HAP-1 (cell line): ENCODE data around the gene CYSTM1.
A peak's percentile ranks its signal among the peaks of the same experiment; 100 is the strongest.

Experiments
- DNase-seq, 2 experiments: peaks; one replicate each; pipeline ENCODE4 v3.0.0-alpha.2; 2016 to 2020; ENCODE audit warnings: low spot score in 2 of 2
- H3K27me3 ChIP-seq: fragments of 250-450 bp; sonication (Bioruptor Pico); 2 replicates; pipeline ENCODE4 v1.5.1; 2020; ENCODE audit warnings: low read depth, mild to moderate bottlenecking, moderate library complexity
- H3K36me3 ChIP-seq: fragments of 250-450 bp; sonication (Bioruptor Pico); replicated peaks from 2 replicates; pipeline ENCODE4 v1.5.1; 2020; ENCODE audit warnings: mild to moderate bottlenecking
- H3K4me1 ChIP-seq: fragments of 250-450 bp; sonication (Bioruptor Pico); 2 replicates; pipeline ENCODE4 v1.5.1; 2020; ENCODE audit warnings: mild to moderate bottlenecking
- H3K4me3 ChIP-seq: fragments of 250-450 bp; sonication (Bioruptor Pico); 2 replicates; pipeline ENCODE4 v1.5.1; 2020; ENCODE audit warnings: mild to moderate bottlenecking, moderate library complexity
- H3K9me3 ChIP-seq: fragments of 250-450 bp; sonication (Bioruptor Pico); 2 replicates; pipeline ENCODE4 v1.5.1; 2020; ENCODE audit warnings: mild to moderate bottlenecking, moderate library complexity
- in situ Hi-C: fragments of 300-500 bp; cut with MboI; formaldehyde crosslinking; loops from 3 replicates; pipeline ENCODE4 v1.14.3; 2020; ENCODE audit warnings: low sequenced_read_pairs, inconsistent platforms, mixed read lengths

Gene CYSTM1

GRCh38 chr5:140215276-140215675 is 40.3 kb downstream of the CYSTM1 start:
- no peaks in the 10 kb centered on the region for H3K9me3 ChIP-seq
- peaks cover 3% of the 10 kb centered on the region; the same call in 1 of the 2 replicates for H3K36me3 ChIP-seq
- H3K27me3 ChIP-seq: no peaks in the 10 kb centered on the region
- H3K4me3 ChIP-seq: no peak overlapping the region
- DNase-seq: no peak
- H3K4me1 ChIP-seq: peaks cover 5% of the 10 kb centered on the region
- in situ Hi-C loops: no loop called here

DNA sequence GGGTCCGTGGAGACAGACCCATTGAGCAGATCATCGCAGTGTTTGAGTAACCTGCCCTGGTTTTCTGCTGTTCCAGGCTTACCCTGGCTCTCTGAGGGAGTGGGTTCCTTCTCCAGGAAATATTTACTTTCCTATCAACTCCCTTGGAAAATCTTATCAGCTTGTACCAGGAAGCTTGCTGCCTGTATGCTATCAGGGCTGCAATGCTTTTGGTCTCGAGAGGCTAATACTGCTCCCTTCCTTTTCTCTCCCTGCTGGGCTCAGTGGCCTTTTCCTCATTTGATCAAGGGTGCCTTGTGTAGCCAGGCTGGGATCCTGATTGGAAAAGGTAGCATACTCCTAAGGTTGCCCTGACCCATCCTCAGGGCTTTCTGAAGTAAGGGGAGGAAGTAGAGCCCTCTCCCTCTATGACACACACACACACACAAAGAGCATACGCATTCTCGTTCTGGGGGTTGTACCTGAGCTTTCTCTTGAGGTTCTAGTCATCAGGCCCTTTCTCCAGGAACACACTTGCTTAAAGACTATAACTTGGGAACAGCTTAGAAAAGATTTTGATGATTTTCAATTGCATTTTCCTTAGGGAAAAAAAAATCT is 41.6 kb downstream of the CYSTM1 start:
- DNase-seq: no peak
- peaks cover 16% of the 10 kb centered on the region for H3K4me1 ChIP-seq
- H3K36me3 ChIP-seq: peaks cover 3% of the 10 kb centered on the region; the same call in 1 of the 2 replicates
- no peaks in the 10 kb centered on the region for H3K9me3 ChIP-seq
- in situ Hi-C loops: no loop called here
- H3K4me3 ChIP-seq: no peak overlapping the region
- H3K27me3 ChIP-seq: no peaks in the 10 kb centered on the region

- no peak overlapping the region for H3K4me3 ChIP-seq
- in situ Hi-C loops: no loop called here
- no peak for DNase-seq
- no peaks in the 10 kb centered on the region for H3K27me3 ChIP-seq
- peaks cover 16% of the 10 kb centered on the region for H3K4me1 ChIP-seq
- no peaks in the 10 kb centered on the region for H3K36me3 ChIP-seq
- H3K9me3 ChIP-seq: no peaks in the 10 kb centered on the region
Observed at GRCh38 chr5:140217299-140218026, 42.5 kb downstream of the CYSTM1 start.

DNA sequence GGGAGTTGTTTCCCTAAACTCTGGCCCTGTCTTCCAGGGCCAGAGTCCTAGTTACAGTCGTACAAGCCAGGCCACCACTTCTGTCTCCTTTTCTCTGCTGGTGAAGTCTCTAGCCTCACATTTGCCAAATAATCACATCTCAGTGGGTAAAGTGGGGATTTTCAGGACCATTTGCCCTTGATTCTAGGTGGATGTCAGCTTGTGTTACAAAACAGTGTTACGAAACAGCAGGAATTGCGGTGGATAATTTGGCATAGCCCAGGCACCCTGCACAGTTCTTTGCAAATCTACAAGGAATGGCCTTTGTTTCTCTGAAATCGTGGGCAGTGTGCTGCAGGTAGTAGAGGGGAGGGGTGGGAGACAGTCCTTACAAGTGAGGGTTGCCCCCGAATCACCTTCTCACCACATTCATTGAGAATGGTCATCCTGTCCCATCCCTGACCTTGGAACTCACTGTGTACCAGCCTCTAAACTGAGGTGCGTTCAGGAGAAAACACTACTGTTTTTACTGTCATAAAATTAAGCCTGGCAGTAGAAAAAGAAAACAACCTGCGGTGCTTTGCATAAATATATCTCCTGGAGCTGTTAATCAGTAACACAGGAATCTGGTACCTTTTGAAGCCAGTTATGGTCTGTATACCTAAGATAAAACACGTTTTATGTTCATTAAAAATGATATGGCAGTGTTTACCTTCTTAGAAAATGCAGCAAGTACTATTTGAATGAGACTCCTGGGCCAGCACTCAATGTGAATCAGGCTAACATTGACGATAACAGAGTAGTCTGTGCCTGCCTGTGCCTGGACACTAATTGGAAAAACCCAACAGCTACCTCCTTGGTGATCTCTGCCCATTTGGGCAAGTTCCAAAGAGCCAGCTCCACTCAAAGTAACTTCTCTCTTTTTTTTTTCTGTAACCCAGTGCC is 44.3 kb downstream of the CYSTM1 start:
- Histone ChIP-seq H3K4me1 (peaks cover 16% of the 10 kb centered on the region), H3K36me3 (no peaks in the 10 kb centered on the region), H3K4me3 (no peak overlapping the region), H3K9me3 (no peaks in the 10 kb centered on the region), H3K27me3 (no peaks in the 10 kb centered on the region)
- in situ Hi-C loops: no loop called here
- DNase-seq: no peak

DNA sequence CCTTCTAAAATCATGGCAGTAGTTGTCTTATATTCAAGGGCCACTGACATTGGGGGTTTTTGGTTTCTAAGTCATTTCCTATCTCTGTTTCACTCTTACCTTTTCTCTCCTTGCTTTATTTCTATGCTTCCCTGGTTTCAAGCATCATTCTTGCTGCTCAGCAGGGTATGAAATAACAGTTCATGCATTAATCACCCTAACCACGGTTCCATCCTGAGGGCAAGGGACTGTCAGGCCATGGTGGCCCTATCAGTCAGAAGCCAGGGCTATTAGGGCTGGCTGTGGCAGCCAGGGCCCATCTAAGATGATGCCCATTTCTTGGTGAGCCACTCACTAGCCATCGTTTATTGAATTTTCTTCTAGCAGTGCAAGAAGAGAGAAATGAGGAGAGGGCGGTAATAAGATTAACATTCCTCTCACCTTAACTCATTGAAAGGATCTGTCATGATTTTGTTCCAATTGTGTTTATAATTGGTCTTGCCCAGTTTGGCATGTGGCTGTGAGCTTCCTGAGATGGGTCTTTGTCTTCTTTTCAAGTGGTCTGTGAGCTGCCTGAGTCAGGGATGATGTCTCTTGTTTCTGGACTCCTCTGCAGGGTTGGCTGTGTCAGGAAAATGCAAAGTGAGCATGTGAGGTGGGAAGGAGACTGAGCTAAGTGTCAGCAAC is 45.2 kb downstream of the CYSTM1 start:
- H3K36me3 ChIP-seq: no peaks in the 10 kb centered on the region
- H3K9me3 ChIP-seq: no peaks in the 10 kb centered on the region
- H3K4me3 ChIP-seq: no peak overlapping the region
- peak; percentile 53 to 72 for DNase-seq
- no peaks in the 10 kb centered on the region for H3K27me3 ChIP-seq
- peaks cover 16% of the 10 kb centered on the region for H3K4me1 ChIP-seq
- in situ Hi-C loops: no loop called here

DNA sequence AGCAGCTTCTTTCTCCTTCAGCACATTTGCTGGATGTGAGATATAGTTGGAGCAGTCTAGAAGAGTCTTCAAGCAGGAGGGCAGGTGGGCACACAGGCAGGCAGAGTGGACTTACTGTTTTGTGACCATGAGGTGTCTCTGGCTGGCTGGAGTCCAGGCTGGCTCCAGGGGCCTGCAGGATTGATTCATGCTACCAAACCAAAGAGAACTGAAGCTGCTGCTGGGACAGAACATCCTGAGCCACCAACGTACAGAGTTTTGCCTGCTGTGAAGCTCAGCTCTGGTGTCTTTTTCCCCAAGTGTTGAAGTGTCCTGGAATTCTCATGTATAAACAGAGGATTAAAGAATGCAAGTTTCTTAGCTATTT is 45.7 kb downstream of the CYSTM1 start:
- H3K4me3 ChIP-seq: no peak overlapping the region
- peaks cover 16% of the 10 kb centered on the region for H3K4me1 ChIP-seq
- H3K9me3 ChIP-seq: no peaks in the 10 kb centered on the region
- H3K27me3 ChIP-seq: no peaks in the 10 kb centered on the region
- DNase-seq: no peak
- H3K36me3 ChIP-seq: no peaks in the 10 kb centered on the region
- in situ Hi-C loops: no loop called here

DNA sequence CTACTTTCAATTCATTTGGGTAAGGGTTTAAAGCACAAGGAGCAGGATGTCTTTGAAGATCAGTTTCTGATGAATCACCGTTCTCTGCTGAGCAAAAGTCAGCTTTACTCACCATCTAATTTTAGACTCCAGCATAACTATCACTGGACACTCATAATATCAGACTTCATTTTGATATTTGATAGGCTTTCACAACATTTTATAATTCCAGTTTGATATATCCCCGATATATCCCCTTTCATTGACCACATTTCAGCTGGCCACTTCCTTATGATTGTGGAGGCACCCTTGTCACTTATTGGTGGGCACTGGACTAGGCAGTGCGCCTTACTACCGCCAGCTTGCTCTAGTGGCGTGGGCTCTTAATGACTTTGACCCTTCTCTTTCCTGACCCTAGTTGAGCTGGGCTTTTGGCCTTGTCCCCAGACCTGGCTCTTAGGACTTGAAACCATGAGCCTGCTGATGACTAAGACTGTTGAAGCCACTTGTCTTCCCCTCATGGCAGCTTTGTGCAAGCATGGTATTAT is 46.8 kb downstream of the CYSTM1 start:
- no peak for DNase-seq
- no peaks in the 10 kb centered on the region for H3K36me3 ChIP-seq
- H3K4me1 ChIP-seq: peaks cover 16% of the 10 kb centered on the region
- no peaks in the 10 kb centered on the region for H3K27me3 ChIP-seq
- in situ Hi-C loops: no loop called here
- no peak overlapping the region for H3K4me3 ChIP-seq
- no peaks in the 10 kb centered on the region for H3K9me3 ChIP-seq

DNA sequence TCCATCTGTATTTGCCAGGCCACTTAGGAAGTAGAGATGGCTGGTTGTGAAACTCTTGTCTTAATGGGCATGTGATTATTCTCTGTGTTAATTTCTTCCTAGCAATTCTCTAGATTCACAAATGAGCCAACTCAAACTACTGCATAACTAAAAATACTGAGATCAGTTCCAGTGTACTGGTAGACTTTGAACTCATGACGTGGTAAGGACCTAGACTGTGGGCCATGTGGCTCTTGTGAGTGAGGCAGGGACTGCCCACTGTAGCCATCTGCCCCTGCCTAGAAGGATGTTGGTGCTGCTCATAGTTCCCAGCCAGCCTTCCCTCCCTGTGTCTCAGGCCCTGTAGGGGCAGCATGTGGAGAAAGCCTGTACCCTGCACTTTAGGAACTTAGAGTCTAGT is 47.4 kb downstream of the CYSTM1 start:
- DNase-seq: no peak
- Histone ChIP-seq H3K4me3 (no peak overlapping the region), H3K9me3 (no peaks in the 10 kb centered on the region), H3K4me1 (peaks cover 16% of the 10 kb centered on the region), H3K27me3 (no peaks in the 10 kb centered on the region), H3K36me3 (no peaks in the 10 kb centered on the region)
- in situ Hi-C loops: no loop called here

- DNase-seq: no peak
- in situ Hi-C loops: no loop called here
- H3K4me3 ChIP-seq: no peak overlapping the region
- no peaks in the 10 kb centered on the region for H3K9me3 ChIP-seq
- no peaks in the 10 kb centered on the region for H3K27me3 ChIP-seq
- H3K4me1 ChIP-seq: peaks cover 16% of the 10 kb centered on the region
- H3K36me3 ChIP-seq: no peaks in the 10 kb centered on the region
Observed at GRCh38 chr5:140223567-140223966, 48.6 kb downstream of the CYSTM1 start.

- Histone ChIP-seq H3K36me3 (no peaks in the 10 kb centered on the region), H3K4me3 (no peak overlapping the region), H3K9me3 (no peaks in the 10 kb centered on the region), H3K4me1 (peaks cover 16% of the 10 kb centered on the region), H3K27me3 (no peaks in the 10 kb centered on the region)
- in situ Hi-C loops: no loop called here
- no peak for DNase-seq
Observed at GRCh38 chr5:140224658-140225057, 49.7 kb downstream of the CYSTM1 start.

DNA sequence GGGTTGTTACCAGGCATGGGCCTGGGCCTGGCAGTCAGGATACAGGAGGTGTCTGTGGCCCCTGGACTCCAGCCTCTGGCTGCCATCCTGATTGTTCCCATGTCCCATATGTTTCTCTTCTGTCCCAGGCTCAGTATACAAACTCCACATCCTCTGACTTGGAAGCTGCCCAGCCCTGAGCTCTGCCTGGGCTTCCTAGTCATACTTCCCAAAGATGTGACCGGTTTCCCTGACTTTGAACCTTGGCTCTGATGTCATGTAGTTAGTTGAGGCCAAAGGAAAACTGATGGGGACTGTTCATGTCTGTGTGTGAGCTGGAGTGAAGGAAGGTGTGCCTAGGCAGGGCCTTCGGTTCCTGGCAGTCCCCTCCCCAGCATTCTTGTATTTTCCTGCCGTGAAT is 50.4 kb downstream of the CYSTM1 start:
- in situ Hi-C loops: no loop called here
- Histone ChIP-seq H3K27me3 (no peaks in the 10 kb centered on the region), H3K9me3 (no peaks in the 10 kb centered on the region), H3K4me3 (no peak overlapping the region), H3K4me1 (peaks cover 10% of the 10 kb centered on the region), H3K36me3 (no peaks in the 10 kb centered on the region)
- DNase-seq: no peak

GRCh38 chr5:140227046-140227445 is 52.1 kb downstream of the CYSTM1 start:
- Histone ChIP-seq H3K36me3 (no peaks in the 10 kb centered on the region), H3K4me3 (no peak overlapping the region), H3K9me3 (no peaks in the 10 kb centered on the region), H3K27me3 (no peaks in the 10 kb centered on the region), H3K4me1 (no peaks in the 10 kb centered on the region)
- in situ Hi-C loops: no loop called here
- no peak for DNase-seq

DNA sequence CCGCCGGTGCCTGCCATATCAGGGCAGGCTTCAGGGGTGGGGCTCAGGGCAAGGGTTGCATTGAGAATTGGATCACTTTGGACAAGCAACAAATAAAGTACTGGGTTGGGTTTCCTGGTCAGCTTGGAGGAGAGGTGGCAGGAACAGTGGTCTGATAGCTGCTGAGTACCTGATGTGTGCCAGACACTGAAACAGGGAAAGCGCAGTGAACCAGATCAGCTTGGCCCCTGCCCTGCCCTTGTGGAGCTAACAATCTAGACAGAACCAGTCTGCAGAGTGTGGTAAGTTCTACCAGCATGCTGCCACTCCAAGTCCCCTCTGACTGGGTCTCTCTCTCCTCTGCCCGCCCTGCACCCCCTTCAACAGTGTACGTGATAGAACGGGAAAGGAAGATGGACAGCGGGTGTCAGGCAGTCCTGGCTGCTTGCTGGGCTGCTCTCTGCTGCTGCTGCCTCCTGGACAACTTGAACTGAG is 53.4 kb downstream of the CYSTM1 start:
- in situ Hi-C loops: no loop called here
- Histone ChIP-seq H3K9me3 (no peaks in the 10 kb centered on the region), H3K4me1 (no peaks in the 10 kb centered on the region)

More for the DNA sequence above, 53.4 kb downstream of the CYSTM1 start:
- Histone ChIP-seq H3K27me3 (no peaks in the 10 kb centered on the region), H3K36me3 (no peaks in the 10 kb centered on the region), H3K4me3 (no peak overlapping the region)
- no peak for DNase-seq
